ENCODE data around the gene CLEC7A. TPM values are rescaled to one million over a fixed set of nuclear protein-coding genes. Genes with fewer than 3 reads are reported as not detected.

The CLEC7A gene
- under 1 TPM in 4 of 6 donors, not detected in 2; 0.12 to 0.78 (median 0.58) TPM for polyA plus RNA-seq (ENCODE audit: low read depth in 6 of 6)

DNA sequence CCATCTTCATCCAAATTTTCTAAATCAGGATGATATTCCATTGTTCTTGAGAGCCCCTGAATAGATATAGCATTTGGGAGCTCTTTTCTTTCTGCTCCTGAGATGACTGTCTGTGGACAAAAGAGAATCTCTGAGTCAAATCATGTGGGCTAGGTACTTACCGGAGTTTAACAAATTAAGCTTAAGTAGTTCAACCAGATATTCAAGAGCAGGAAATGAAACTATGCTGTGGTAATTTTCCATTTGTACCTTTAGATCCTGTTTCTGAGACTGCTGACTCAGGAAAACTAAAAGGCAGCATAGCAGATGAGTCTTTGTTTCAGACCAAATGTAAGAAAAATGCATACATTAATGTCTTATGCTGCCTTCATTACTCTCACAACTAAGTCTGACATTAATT lies at the start of gene CLEC7A:
Gene CLEC7A, minus strand, starts transcription at position 158 of the 400 bp plus-strand sequence. Its CDS starts 117 bp downstream, at position 41.
- H3K27me3 Mint-ChIP-seq, result peaks cover 49 to 63% (median 58%) of the 10 kb centered on the region in 3 donors
- peak within 1 kb of the TSS in 3 of 8 donors; percentile 16 to 71 (median 30) for H3K4me3 Mint-ChIP-seq
- DNase-seq, result peak; percentile 54
- peak; percentile 94 to 95 for ATAC-seq (ENCODE audit: low read depth in 2 of 2)
- H3K9me3 Mint-ChIP-seq, result no peaks in the 10 kb centered on the region
- H3K27ac Mint-ChIP-seq, result no peak within 1 kb of the TSS
- peaks cover 11 to 18% (median 17%) of the 10 kb centered on the region in 3 donors for H3K4me1 Mint-ChIP-seq
- H3K36me3 Mint-ChIP-seq, result no peaks in the 10 kb centered on the region

- no peak for DNase-seq
- no peak overlapping the region for H3K4me3 Mint-ChIP-seq
- H3K27ac Mint-ChIP-seq, result no peak overlapping the region
- no peak for ATAC-seq (ENCODE audit: low read depth in 2 of 2)
- H3K4me1 Mint-ChIP-seq, result no peaks in the 10 kb centered on the region
- peaks cover 45 to 68% (median 66%) of the 10 kb centered on the region in 3 donors for H3K27me3 Mint-ChIP-seq
- H3K36me3 Mint-ChIP-seq, result no peaks in the 10 kb centered on the region
- no peaks in the 10 kb centered on the region for H3K9me3 Mint-ChIP-seq
Observed at GRCh38 chr12:10179776-10180181, 49.8 kb upstream of the CLEC7A start.

DNA sequence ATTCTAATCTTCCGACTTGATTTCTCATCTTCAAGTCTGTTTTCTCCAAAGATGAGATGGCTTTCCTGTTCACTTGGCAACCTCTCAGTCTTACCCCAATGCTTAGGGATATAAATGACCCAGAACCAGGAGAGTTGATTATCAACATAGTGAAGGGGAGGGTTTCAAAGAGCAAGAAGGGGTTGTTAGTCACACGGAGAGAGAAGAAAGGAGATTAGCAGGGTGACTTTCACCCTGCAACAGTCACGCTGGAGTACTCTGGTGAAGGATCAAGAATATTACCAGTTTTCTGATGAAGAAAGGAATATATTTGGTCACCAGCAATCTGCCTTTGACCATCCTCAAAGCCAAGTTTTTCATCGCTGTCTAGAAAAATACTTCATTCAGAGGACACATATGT lies 48.8 kb upstream of the CLEC7A start, which contains the start of gene TMEM52B:
Gene TMEM52B, plus strand, starts transcription at position 212 of the 400 bp plus-strand sequence. CDS start 543 bp downstream, outside the sequence.
- H3K4me3 Mint-ChIP-seq, result no peak within 1 kb of the TSS
- no peak within 1 kb of the TSS for H3K27ac Mint-ChIP-seq
- DNase-seq (no peak), ATAC-seq (ENCODE audit: low read depth in 2 of 2) (no peak)
- H3K9me3 Mint-ChIP-seq, result no peaks in the 10 kb centered on the region
- no peaks in the 10 kb centered on the region for H3K4me1 Mint-ChIP-seq
- no peaks in the 10 kb centered on the region for H3K36me3 Mint-ChIP-seq
- H3K27me3 Mint-ChIP-seq, result peaks cover 36 to 69% (median 66%) of the 10 kb centered on the region in 3 donors

- ATAC-seq (ENCODE audit: low read depth in 2 of 2), result no peak
- H3K27me3 Mint-ChIP-seq, result peaks cover 34 to 66% (median 59%) of the 10 kb centered on the region in 3 donors
- DNase-seq, result no peak
- no peaks in the 10 kb centered on the region for H3K9me3 Mint-ChIP-seq
- H3K36me3 Mint-ChIP-seq, result no peaks in the 10 kb centered on the region
- H3K4me3 Mint-ChIP-seq, result no peak overlapping the region
- peak overlapping the region in 1 of 6 donors; percentile 5 for H3K27ac Mint-ChIP-seq
- no peaks in the 10 kb centered on the region for H3K4me1 Mint-ChIP-seq
Observed at GRCh38 chr12:10175846-10176636, 46.0 kb upstream of the CLEC7A start.

GRCh38 chr12:10174986-10175614 lies 45.1 kb upstream of the CLEC7A start:
- Mint-ChIP-seq H3K36me3 (no peaks in the 10 kb centered on the region), H3K9me3 (no peaks in the 10 kb centered on the region), H3K4me1 (no peaks in the 10 kb centered on the region), H3K27ac (no peak overlapping the region), H3K27me3 (peaks cover 34 to 61% (median 50%) of the 10 kb centered on the region in 3 donors), H3K4me3 (no peak overlapping the region)
- no peak for DNase-seq
- ATAC-seq (ENCODE audit: low read depth in 2 of 2), result no peak

DNA sequence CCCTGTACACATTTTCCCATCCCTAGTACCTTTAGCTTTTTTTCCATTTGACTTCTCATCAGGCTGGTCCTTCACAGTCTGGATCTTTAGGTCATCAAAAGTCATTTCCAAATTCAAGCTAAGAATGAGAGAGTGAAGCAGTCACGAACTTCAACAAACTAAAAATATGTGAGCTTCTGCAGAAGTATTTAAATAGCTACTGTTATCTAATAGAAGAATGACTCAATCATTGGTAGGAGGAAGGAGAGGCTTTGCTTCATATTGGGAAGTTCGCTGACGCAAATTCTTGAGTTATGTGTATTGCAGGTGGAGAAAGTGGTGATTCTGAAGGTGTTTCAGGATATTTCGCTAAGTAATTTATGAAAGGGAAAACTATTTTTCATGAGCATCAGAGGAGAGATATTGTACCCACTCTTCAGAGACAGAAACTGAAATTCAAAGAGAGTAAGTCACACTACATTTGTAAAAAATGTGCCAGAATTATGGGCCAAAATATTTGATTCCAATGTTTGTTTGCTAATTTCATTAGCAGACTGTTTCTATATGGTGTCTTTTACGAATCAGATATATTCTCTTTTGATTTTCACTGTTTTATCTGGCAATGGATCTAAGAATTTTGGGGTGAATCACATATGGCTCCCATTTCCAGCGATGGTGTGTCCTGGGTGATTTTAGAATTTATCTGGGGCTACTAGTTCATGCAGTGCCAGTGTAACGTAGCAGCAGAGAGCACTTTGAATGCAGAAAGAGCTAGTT lies 42.2 kb upstream of the CLEC7A start, which contains the start of gene OLR1:
Gene OLR1, minus strand, starts transcription at position 160 of the 756 bp plus-strand sequence. Its CDS starts 55 bp downstream, at position 105.
- DNase-seq, result no peak
- no peaks in the 10 kb centered on the region for H3K36me3 Mint-ChIP-seq
- H3K27ac Mint-ChIP-seq, result no peak within 1 kb of the TSS
- no peak within 1 kb of the TSS for H3K4me3 Mint-ChIP-seq
- no peak for ATAC-seq (ENCODE audit: low read depth in 2 of 2)
- H3K27me3 Mint-ChIP-seq, result peaks cover 19 to 45% (median 36%) of the 10 kb centered on the region in 3 donors
- no peaks in the 10 kb centered on the region for H3K4me1 Mint-ChIP-seq
- H3K9me3 Mint-ChIP-seq, result no peaks in the 10 kb centered on the region

GRCh38 chr12:10170216-10170615 lies 40.2 kb upstream of the CLEC7A start:
- ATAC-seq (ENCODE audit: low read depth in 2 of 2), result no peak
- Mint-ChIP-seq H3K36me3 (no peaks in the 10 kb centered on the region), H3K27ac (peak overlapping the region in 1 of 6 donors; percentile 25), H3K4me3 (no peak overlapping the region), H3K9me3 (no peaks in the 10 kb centered on the region), H3K27me3 (peaks cover 23 to 39% (median 30%) of the 10 kb centered on the region in 3 donors), H3K4me1 (no peaks in the 10 kb centered on the region)
- no peak for DNase-seq

GRCh38 chr12:10169104-10169503 lies 39.1 kb upstream of the CLEC7A start:
- Mint-ChIP-seq H3K27me3 (peaks cover 21 to 29% (median 24%) of the 10 kb centered on the region in 3 donors), H3K4me1 (no peaks in the 10 kb centered on the region), H3K27ac (peak overlapping the region in 1 of 6 donors; percentile 4), H3K9me3 (no peaks in the 10 kb centered on the region), H3K4me3 (no peak overlapping the region), H3K36me3 (no peaks in the 10 kb centered on the region)
- no peak for ATAC-seq (ENCODE audit: low read depth in 2 of 2)
- no peak for DNase-seq

GRCh38 chr12:10167599-10167998 lies 37.6 kb upstream of the CLEC7A start:
- ATAC-seq (ENCODE audit: low read depth in 2 of 2) (no peak), DNase-seq (no peak)
- no peak overlapping the region for H3K27ac Mint-ChIP-seq
- peaks cover 18 to 26% (median 23%) of the 10 kb centered on the region in 3 donors for H3K27me3 Mint-ChIP-seq
- no peaks in the 10 kb centered on the region for H3K36me3 Mint-ChIP-seq
- no peak overlapping the region for H3K4me3 Mint-ChIP-seq
- H3K4me1 Mint-ChIP-seq, result peaks cover 0 to 4% (median 0%) of the 10 kb centered on the region in 3 donors
- H3K9me3 Mint-ChIP-seq, result no peaks in the 10 kb centered on the region

- ATAC-seq (ENCODE audit: low read depth in 2 of 2), result no peak
- Mint-ChIP-seq H3K27ac (no peak overlapping the region), H3K27me3 (peaks cover 6 to 9% (median 8%) of the 10 kb centered on the region in 3 donors), H3K4me1 (peaks cover 4 to 15% (median 11%) of the 10 kb centered on the region in 3 donors), H3K36me3 (no peaks in the 10 kb centered on the region), H3K4me3 (no peak overlapping the region), H3K9me3 (no peaks in the 10 kb centered on the region)
- no peak for DNase-seq
Observed at GRCh38 chr12:10165421-10165820, 35.4 kb upstream of the CLEC7A start.

GRCh38 chr12:10163084-10163483 lies 33.1 kb upstream of the CLEC7A start:
- Mint-ChIP-seq H3K9me3 (peaks cover 0 to 2% (median 0%) of the 10 kb centered on the region in 7 donors), H3K4me1 (peaks cover 5 to 30% (median 25%) of the 10 kb centered on the region in 3 donors), H3K27ac (no peak overlapping the region), H3K36me3 (no peaks in the 10 kb centered on the region), H3K27me3 (peaks cover 6 to 9% (median 8%) of the 10 kb centered on the region in 3 donors), H3K4me3 (no peak overlapping the region)
- ATAC-seq (ENCODE audit: low read depth in 2 of 2), result peak in 1 of 2 donors; percentile 55
- DNase-seq, result no peak

- peak overlapping the region in 3 of 6 donors; percentile 2 to 11 (median 9) for H3K27ac Mint-ChIP-seq
- DNase-seq, result no peak
- peak overlapping the region in 3 of 8 donors; percentile 30 to 34 (median 32) for H3K4me3 Mint-ChIP-seq
- H3K4me1 Mint-ChIP-seq, result peaks cover 5 to 30% (median 25%) of the 10 kb centered on the region in 3 donors
- peak in 1 of 2 donors; percentile 46 for ATAC-seq (ENCODE audit: low read depth in 2 of 2)
- H3K9me3 Mint-ChIP-seq, result peaks cover 0 to 4% (median 0%) of the 10 kb centered on the region in 7 donors
- peaks cover 6 to 8% (median 8%) of the 10 kb centered on the region in 3 donors for H3K27me3 Mint-ChIP-seq
- H3K36me3 Mint-ChIP-seq, result no peaks in the 10 kb centered on the region
Observed at GRCh38 chr12:10160617-10161385, 30.8 kb upstream of the CLEC7A start.

All from naive B cell (primary cell).